Measurements from ENCODE around the gene C22orf39.

Gene C22orf39, protein sequence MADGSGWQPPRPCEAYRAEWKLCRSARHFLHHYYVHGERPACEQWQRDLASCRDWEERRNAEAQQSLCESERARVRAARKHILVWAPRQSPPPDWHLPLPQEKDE

DNA sequence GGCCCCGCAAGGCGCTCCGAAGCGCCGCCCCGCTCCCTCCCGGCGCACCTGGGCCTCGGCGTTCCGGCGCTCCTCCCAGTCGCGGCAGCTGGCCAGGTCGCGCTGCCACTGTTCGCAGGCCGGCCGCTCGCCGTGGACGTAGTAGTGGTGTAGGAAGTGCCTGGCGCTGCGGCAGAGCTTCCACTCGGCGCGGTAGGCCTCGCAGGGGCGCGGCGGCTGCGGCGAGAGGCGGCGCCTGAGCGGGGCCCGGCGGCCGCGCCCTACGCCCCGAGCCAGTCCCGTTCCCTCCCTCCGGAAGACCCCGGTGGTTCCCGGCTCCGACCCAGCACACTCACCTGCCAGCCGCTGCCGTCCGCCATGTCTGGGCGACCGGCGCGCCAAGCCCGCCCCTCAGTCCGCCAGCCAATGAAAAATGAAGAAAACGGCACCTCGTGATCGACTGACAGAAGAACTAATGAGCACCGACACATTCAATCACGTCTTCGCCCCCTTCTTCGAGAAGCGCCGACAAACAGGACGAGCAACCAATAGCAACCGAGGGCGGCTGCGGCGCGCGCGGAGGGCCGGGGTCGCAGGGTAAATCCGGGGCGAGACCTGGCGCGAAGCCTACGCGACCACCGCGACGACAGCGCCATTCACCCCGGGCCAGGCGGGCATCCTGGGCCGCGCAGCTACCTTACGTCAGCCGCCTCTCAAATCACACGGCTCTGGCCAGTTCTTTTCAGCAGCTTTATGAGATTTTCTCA is at the start of gene C22orf39:
C22orf39 (minus strand) TSS at position 382 of the 746 bp plus-strand sequence; CDS start at position 359, 23 bp downstream.
- DNase-seq (ENCODE audit: low spot score), result peak; percentile 98

DNA sequence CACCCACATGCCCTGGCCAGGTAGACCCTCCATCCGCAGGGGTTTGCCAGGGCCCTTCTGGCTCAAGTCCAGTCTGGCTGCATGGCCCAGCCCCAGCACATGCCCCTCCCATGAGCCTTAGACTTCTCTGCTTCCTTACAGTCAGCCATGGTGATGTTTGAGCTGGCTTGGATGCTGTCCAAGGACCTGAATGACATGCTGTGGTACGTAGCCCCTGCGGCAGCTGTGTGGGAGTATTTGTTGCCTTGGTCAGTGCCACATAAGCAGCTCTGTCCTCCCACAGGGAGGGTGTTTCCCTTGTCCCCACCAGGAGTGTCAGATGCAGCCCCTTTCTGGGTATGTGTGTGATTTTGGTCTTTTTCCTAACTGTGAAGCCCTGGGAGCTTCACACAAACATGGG is 49.7 kb upstream of the C22orf39 start:
- no peak for DNase-seq (ENCODE audit: low spot score)

DNA sequence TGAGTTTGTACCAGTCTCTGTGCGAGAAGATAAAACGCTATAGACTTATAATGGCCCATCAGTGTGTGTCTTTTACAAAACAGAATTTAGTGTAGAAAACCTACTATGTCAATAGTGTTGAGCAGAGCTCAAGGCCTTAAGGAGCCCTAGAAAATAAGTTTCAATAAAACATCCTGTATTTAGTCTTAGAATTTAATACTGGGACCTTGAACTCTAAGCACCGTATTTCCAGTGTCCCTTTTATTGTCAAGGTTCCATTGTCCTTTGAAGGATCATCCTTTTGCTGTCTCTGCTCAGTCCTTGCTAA is 48.8 kb upstream of the C22orf39 start:
- DNase-seq (ENCODE audit: low spot score), result no peak

DNA sequence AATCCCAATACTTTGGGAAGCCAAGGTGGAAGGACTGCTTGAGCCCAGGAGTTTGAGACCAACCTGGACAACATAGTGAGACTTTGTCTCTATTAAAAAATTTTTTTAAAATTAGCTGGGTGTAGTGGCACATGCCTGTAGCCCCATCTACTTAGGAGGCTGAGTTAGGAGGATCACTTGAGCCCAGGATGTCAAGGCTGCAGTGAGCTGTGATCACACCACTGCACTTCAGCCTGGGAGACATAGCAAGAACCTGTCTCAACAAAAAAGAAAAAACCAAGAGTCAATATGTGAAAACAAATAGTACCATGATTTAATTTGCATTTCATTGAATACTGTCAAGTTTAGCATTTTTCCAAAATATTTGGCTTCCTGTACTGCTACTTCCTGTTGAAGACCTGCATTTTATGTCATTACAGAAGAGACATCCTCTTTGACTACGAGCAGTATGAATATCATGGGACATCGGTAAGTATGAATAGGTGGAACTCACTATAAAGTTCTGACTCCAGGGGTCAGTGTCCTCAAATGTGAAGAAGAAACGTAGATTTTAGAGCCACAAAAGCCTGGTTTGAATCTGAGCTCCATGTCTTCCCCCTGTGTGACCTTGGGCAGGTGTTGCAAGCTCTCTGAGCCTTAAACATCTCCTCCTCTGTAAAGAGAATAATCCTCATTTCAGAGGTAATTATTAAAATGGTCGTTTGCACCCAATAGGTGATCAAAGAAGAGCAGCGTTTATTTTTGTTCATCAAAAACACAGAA is 48.2 kb upstream of the C22orf39 start:
- DNase-seq (ENCODE audit: low spot score), result no peak

DNA sequence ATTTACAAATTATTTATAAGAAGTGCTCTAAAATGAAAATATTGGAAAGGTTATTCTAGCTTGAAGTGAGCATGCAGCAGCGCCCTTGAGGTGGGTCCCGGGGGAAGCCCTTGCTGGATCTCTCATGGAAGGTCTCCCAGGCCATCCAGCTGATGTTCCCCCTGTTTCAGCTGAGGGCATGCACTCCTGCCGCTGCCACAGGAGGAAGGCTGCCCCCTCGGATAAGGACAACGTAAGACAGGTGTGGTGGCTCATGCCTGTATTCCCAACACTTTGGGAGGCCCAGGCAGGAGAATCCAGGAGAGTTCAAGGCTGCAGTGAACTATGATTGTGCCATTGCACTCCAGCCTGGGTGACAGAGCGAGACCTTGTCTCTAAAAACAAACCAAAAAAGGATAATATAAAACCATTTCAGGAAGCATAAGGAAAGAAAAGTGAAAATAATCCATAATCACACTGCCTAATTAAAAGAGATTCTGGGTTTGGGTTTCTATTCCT is 47.2 kb upstream of the C22orf39 start:
- no peak for DNase-seq (ENCODE audit: low spot score)

DNA sequence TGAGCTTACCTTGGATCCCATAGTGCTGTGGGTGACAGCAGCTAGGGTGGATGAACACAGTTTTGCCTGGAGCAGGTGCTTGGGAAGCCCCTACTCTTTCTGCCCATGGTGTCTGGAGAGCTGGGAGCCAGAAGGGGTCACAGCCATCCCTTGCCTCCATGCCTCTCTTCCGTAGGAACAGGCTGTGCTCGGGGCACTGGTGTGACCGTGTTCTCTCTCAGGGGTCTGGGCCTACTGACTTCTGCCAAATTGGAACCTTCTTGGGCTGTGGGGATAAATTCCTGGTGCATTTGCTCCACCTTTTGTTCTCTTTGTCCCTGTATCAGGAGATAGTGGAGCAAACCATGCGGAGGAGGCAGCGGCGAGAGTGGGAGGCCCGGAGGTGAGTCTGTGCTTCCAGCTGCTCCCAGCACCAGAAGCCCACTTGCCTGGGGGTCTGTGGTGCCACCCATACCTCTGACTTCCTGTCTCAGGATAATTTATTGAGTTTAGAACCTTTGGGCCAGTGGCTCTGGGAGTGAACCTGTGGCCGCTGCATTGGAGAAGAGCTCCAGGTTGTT is 46.6 kb upstream of the C22orf39 start:
- DNase-seq (ENCODE audit: low spot score), result no peak

DNA sequence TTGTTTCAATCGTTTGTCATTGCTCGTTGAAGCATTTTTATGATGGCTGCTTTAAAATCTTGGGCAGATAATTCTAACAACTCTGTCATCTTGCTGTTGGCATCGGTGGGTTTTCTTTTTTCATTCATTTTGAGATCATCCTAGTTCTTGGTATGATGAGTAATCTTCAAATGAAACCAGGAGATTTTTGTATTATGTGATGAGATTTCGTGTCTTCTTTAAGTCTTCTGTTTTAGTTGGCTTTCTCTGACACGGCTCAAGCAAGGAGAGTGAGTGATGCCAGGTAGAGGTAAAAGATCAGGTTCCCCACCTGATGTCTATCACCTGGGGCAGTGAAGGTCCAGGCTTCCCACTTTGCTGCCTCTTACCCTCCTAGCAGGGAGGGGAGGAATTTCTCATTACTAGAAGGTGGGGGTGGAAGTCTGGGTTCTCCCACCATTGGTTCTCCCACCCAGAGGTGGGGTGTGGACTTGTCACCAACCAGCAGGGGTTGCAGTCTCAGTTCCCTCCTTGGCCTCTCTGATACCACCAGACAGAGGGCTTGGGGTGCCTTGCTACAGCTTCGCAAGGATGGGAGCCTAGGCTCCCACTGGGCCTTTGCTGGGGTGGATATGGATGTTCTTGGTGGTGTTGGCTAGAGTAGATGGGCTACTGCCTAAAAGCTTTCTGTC is 45.1 kb upstream of the C22orf39 start:
- DNase-seq (ENCODE audit: low spot score), result no peak

DNA sequence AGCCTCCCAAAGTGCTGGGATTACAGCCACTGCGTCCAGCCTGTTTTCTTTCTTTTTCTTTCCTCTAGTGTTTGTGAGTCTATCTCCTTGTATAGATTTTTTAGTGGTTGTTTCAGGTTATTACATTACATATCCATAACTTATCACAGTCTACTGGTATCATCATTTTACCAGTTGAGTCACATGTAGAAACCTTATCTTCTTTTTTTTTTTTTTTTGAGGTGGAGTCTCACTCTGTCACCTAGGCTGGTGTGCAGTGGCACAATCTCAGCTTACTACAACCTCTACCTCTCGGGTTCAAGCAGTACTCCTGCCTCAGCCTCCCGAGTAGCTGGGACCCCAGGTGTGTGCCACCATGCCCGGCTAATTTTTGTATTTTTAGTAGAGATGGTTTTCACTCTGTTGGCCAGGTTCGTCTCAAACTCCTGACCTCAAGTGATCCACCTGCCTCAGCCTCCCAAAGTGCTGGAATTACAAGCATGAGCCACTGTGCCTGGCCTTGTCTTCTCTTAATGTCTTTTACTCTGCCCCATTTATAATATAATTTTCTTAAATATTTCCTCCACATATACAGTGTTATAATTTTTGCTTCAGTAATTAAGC is 43.2 kb upstream of the C22orf39 start:
- no peak for DNase-seq (ENCODE audit: low spot score)

DNA sequence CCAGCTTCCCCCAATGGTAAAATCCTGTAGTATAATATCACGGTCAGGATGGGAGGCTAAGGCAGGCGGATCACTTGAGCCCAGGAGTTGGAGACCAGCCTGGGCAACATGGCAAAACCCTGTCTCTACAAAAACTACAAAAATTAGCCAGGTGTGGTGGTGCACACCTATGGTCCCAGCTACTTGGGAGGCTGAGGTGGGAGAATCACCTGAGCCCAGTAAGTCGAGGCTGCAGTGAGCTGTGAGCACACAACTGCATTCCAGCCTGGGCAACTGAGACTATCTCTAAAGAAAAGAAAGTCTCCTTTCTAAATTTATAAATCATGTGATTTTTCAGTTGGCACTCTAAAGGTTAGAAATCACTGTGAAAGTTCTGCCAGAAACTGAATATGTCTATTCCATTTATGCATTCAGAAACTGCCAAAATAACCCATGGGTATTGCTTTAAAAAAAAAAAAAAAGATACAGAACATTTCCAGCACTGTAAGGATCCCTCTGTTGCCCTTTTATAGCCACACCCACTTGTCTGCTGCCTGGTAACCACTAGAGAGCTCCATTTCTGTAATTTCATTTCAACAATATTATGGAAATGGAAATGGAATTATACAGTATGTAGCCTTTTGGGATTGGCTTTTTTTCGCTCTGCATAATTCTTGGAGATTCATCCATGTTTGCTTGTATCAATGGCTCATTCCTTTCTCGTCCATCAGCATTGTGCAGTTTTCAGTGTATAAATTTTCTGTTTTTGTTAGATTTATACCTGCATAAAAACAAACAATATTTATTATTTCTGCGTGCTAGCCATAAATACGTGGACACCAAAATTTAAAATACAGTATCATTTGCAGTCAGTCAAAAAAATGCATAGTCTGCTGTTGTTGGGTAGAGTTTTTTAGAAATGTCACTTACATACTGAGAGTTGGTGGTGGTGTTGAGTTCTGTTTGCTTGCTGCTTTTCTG is 41.7 kb upstream of the C22orf39 start:
- no peak for DNase-seq (ENCODE audit: low spot score)

DNA sequence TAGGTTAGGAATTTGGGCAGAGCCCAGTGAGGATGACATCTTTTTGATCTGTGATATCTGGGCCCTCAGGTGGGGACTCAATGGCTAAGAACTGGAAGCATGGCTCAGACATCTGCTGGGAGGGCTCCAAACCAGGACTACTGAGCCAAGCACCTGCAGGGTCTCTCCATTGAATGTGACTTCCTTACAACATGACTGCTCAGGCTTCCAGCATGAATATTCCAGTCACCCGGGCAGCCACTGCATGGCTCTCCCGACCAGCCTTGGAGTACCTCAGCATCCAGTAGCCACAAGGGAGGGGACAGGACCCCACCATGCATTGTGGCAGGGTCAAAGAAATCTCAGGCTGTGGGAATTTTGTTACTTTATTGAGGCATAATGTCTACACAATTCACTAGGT is 40.8 kb upstream of the C22orf39 start:
- no peak for DNase-seq (ENCODE audit: low spot score)

DNA sequence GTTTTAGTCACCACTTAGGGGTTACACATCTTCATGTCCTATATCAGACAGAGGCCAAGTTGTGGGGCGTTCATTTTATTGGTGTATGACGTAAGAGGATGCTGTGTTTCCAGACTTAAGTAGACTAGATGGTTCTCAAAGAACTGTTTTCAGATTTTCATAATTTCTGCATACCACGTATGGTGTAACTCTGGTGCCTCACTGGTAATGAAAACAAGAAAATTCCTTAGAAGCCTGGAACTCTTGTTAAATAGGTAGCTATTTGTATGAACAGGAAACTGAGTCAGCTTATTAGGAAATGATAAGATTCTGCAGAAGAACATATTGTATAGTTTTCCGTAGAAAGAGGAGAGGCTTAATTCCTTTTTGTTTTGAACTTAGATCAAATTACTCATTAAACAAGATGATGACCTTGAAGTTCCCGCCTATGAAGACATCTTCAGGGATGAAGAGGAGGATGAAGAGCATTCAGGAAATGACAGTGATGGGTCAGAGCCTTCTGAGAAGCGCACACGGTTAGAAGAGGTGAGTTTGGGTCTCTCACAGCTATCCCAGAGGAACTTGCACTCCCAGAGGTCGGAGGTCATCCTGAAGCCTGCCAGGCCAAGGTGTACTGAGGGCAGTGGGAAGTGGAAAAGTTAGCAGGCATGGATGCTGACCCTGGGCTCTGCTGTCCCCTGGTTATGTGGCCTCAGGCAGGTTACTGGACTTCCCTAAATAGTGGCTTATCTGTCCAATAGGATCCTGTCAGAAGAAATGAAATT is 36.2 kb upstream of the C22orf39 start:
- DNase-seq (ENCODE audit: low spot score), result no peak

DNA sequence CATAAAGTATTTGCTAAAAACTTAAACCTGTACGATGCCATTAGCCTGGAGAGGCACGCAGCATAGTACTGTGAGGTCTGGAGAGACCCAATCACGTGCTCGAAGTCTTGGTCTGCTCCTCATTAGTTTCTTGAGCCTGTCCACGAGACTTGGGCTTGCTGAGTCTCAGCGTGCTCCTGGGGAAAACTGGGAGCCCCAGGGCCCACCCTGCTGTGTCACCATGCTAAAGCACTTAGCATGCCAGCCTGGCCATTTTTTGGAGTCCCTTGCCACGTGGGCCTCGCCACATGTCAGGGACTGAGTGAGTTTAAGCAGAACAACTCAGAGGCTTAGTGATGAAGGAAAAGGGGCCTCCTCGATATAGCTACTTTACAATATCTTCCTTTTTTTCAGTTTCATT is 34.8 kb upstream of the C22orf39 start:
- DNase-seq (ENCODE audit: low spot score), result no peak

DNA sequence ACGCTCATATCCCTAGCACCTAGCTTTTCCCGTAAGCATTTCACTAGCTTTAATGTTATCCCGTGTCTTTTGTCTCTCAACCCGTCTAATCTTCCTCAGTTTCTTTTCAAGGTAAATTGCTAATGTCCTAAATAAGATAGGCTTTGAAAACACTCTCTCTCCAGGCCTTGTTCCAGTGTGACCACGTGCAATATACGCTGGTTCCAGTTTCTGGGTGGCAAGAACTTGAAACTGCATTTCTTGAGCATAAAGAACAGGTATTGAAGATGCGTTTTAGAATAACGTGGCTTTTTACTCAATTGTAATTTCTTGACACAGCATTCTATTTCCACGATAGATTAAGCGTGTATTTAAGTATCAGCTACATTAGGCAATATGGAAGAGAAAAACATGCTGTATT is 33.3 kb upstream of the C22orf39 start:
- no peak for DNase-seq (ENCODE audit: low spot score)

DNA sequence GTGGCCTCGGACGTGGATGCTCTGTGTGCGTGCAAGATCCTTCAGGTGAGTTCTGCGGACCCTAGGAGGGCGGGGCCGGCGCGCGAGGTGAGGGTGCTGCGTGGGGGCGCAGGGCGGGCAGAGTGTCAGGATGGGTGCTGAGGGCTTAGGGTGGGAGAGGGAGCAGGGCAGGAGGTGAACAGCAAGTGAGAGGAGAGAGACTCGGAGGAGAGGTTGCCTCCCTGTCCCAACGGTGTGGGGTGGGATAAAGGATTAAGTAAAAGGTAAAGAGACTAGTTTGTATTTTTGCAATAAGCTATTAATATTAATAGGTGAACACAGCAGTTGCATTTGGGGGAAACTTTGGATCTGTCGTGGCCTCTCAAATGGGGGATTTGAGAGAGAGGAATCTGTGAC is 32.7 kb upstream of the C22orf39 start:
- no peak for DNase-seq (ENCODE audit: low spot score)

DNA sequence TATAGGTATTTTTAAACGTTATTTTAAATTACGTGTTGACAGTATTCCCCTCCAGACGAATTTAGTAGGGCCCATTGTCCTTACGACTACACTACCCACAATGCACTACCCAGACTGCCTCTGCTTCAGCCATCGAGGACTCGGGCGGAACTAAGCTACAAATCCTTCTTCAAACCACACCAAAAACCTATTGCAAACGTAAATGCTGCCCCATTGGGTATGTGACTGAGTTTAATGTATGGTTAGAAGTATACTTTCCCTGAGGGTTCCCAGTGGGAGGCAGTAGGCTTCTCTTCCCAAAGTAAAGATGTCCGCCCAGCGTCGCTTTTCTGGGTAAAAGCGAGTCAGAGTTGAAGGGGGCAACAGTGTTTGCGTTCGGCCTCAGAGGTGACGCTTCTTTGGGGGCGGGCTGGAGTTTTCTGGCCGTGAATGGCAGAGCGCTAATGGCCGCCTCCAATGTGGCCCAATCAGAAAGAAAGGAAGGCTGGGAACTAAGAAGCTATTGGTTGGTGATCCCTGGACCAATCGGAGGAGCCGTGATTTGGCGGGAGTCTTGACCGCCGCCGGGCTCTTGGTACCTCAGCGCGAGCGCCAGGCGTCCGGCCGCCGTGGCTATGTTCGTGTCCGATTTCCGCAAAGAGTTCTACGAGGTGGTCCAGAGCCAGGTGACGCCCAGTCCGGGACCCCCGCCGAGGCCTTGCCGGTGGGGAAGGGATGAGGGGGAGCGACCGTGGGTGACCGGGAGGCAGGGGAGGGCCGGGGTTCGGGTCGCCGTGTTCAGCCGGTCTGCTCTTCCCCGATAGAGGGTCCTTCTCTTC is 32.1 kb upstream of the C22orf39 start, which contains the start of gene CDC45:
CDC45 (plus strand) TSS at position 566 of the 818 bp plus-strand sequence; CDS start at position 615, 49 bp downstream.
- peak; percentile 99 for DNase-seq (ENCODE audit: low spot score)

DNA sequence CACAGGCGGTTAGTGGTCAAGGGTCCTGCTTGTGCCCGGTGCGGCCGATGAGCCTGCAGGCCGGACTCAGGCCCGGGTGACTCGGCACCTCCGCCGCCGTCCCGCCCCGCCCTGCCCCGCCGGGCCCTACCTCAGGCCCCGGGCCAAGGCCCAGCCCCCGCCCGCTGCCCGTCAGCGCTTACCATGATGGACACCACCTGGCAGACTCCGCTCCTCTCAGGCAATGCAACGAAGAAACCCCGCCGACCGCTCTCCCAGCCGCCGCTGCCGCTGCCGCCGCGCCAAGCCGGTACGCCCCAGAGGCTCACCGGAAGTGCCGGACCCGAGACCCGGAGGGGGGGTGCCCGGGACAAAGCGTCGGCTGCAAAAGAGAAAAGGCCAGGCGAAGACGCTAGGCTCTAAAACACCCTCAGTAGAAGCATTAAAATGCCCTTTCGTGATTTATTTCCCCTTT is 31.4 kb upstream of the C22orf39 start, which contains the start of gene UFD1:
UFD1 (minus strand) TSS at position 293 of the 454 bp plus-strand sequence; CDS start at position 185, 108 bp downstream.
- peak; percentile 82 for DNase-seq (ENCODE audit: low spot score)

DNA sequence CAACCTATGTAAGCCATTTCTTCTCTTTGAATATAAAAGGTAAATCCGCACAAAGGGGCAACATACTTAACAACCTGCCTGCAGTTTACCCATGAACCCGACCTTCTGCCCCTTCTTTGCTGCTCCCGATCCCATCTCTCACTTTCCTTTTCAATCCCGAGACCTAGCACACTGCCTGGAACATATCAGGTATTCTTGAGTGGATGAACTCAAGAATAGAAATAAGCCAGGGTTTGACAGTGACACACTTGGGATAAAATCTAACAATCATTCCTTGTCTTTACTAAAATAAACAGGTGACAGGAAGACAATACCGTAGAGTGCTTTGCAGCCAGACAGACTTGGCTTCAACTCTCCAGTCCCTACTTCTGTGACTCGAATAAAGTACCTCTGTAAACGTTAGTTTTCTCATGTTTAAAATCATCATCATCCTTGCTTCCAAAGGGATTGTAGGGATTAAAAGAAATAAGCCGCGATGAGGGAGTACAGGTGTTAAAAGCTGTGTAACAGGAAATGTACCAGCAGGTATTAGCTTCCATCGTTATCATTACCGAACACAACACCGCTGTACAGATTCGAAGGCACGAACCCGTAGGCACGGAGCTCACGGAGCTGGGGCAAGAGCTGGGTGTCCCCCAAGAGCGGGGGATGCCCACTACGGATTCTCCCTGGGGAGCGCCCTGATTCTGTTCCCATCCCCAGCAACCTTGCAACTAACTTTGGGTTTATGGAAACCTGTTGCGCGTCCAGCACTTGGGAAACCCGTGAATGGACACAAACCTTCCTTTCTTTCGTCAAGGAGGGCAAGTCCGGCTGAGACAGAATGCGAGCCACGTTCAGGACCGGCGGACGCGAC is 30.8 kb upstream of the C22orf39 start:
- no peak for DNase-seq (ENCODE audit: low spot score)
